Measurements from ENCODE around the gene WNT9B.

WNT9B gene

GRCh38 chr17:46894024-46894423 is 42.6 kb downstream of the WNT9B start:
- DNase-seq (ENCODE audit: low read depth) = no peak
- H3K4me3 ChIP-seq (replicated peaks; ENCODE audit: low read depth, low read length) = no peak overlapping the region
- no peak for TF ChIP-seq CTCF (IDR thresholded peaks at IDR 0.05; ENCODE audit: low read length, missing control alignments)

GRCh38 chr17:46894476-46895151 is 43.2 kb downstream of the WNT9B start:
- DNase-seq (ENCODE audit: low read depth) = no peak
- no peak overlapping the region for H3K4me3 ChIP-seq (replicated peaks; ENCODE audit: low read depth, low read length)
- no peak for TF ChIP-seq CTCF (IDR thresholded peaks at IDR 0.05; ENCODE audit: low read length, missing control alignments)

GRCh38 chr17:46895171-46895570 is 43.8 kb downstream of the WNT9B start:
- no peak for DNase-seq (ENCODE audit: low read depth)
- no peak overlapping the region for H3K4me3 ChIP-seq (replicated peaks; ENCODE audit: low read depth, low read length)
- no peak for TF ChIP-seq CTCF (IDR thresholded peaks at IDR 0.05; ENCODE audit: low read length, missing control alignments)

GRCh38 chr17:46896991-46897390 is 45.6 kb downstream of the WNT9B start:
- TF ChIP-seq CTCF (IDR thresholded peaks at IDR 0.05; ENCODE audit: low read length, missing control alignments) = no peak
- DNase-seq (ENCODE audit: low read depth) = no peak
- H3K4me3 ChIP-seq (replicated peaks; ENCODE audit: low read depth, low read length) = no peak overlapping the region

GRCh38 chr17:46898364-46898763 is 47.0 kb downstream of the WNT9B start:
- no peak overlapping the region for H3K4me3 ChIP-seq (replicated peaks; ENCODE audit: low read depth, low read length)
- DNase-seq (ENCODE audit: low read depth) = no peak
- TF ChIP-seq CTCF (IDR thresholded peaks at IDR 0.05; ENCODE audit: low read length, missing control alignments) = no peak

- DNase-seq (ENCODE audit: low read depth) = no peak
- no peak overlapping the region for H3K4me3 ChIP-seq (replicated peaks; ENCODE audit: low read depth, low read length)
- TF ChIP-seq CTCF (IDR thresholded peaks at IDR 0.05; ENCODE audit: low read length, missing control alignments) = no peak
Measured at GRCh38 chr17:46898860-46899259, 47.5 kb downstream of the WNT9B start.

- no peak overlapping the region for H3K4me3 ChIP-seq (replicated peaks; ENCODE audit: low read depth, low read length)
- no peak for DNase-seq (ENCODE audit: low read depth)
- TF ChIP-seq CTCF (IDR thresholded peaks at IDR 0.05; ENCODE audit: low read length, missing control alignments) = no peak
Measured at GRCh38 chr17:46901291-46901690, 49.9 kb downstream of the WNT9B start.
